ENCODE data around the gene XCR1.

XCR1 gene

GRCh38 chr3:45975686-45976085 is 51.6 kb downstream of the XCR1 start:
- no peak for TF ChIP-seq CTCF (IDR thresholded peaks at IDR 0.05; ENCODE audit: borderline replicate concordance, insufficient read depth, low read depth, low read length)

GRCh38 chr3:45974686-45975085 is 52.6 kb downstream of the XCR1 start:
- no peak for TF ChIP-seq CTCF (IDR thresholded peaks at IDR 0.05; ENCODE audit: borderline replicate concordance, insufficient read depth, low read depth, low read length)
- no peak overlapping the region for H3K4me3 ChIP-seq (ENCODE audit: low read depth, low read length)

More at GRCh38 chr3:45975686-45976085, 51.6 kb downstream of the XCR1 start:
- no peak overlapping the region for H3K4me3 ChIP-seq (ENCODE audit: low read depth, low read length)

- TF ChIP-seq CTCF (IDR thresholded peaks at IDR 0.05; ENCODE audit: borderline replicate concordance, insufficient read depth, low read depth, low read length): no peak
- H3K4me3 ChIP-seq (ENCODE audit: low read depth, low read length): no peak overlapping the region
These were observed 54.5 kb downstream of the XCR1 start for GRCh38 chr3:45972534-45973402.

GRCh38 chr3:45969953-45970352 is 57.3 kb downstream of the XCR1 start:
- H3K4me3 ChIP-seq (ENCODE audit: low read depth, low read length): no peak overlapping the region
- TF ChIP-seq CTCF (IDR thresholded peaks at IDR 0.05; ENCODE audit: borderline replicate concordance, insufficient read depth, low read depth, low read length): no peak

GRCh38 chr3:45969116-45969515 is 58.2 kb downstream of the XCR1 start:
- TF ChIP-seq CTCF (IDR thresholded peaks at IDR 0.05; ENCODE audit: borderline replicate concordance, insufficient read depth, low read depth, low read length): no peak
- no peak overlapping the region for H3K4me3 ChIP-seq (ENCODE audit: low read depth, low read length)

- no peak overlapping the region for H3K4me3 ChIP-seq (ENCODE audit: low read depth, low read length)
- TF ChIP-seq CTCF (IDR thresholded peaks at IDR 0.05; ENCODE audit: borderline replicate concordance, insufficient read depth, low read depth, low read length): no peak
These were observed 58.6 kb downstream of the XCR1 start for GRCh38 chr3:45968706-45969105.

GRCh38 chr3:45968149-45968548 is 59.1 kb downstream of the XCR1 start:
- TF ChIP-seq CTCF (IDR thresholded peaks at IDR 0.05; ENCODE audit: borderline replicate concordance, insufficient read depth, low read depth, low read length): no peak

More at GRCh38 chr3:45968149-45968548, 59.1 kb downstream of the XCR1 start:
- H3K4me3 ChIP-seq (ENCODE audit: low read depth, low read length): no peak overlapping the region

Measured in GM12875 (cell line).